22Rv1 (cell line): ENCODE results near the gene TMEM151B.

Source experiments
- ZFX ChIP-seq: fragments of 450-650 bp; IDR thresholded peaks from 2 replicates; pipeline ENCODE4 v1.6.1; 2017; ENCODE audit warnings: antibody characterized with exemption, borderline replicate concordance
- TF ChIP-seq, protein P1 (sequence below): fragments of 450-650 bp; IDR thresholded peaks from 2 replicates; pipeline ENCODE4 v1.5.1; 2017; ENCODE audit warnings: mild to moderate bottlenecking

DNA sequence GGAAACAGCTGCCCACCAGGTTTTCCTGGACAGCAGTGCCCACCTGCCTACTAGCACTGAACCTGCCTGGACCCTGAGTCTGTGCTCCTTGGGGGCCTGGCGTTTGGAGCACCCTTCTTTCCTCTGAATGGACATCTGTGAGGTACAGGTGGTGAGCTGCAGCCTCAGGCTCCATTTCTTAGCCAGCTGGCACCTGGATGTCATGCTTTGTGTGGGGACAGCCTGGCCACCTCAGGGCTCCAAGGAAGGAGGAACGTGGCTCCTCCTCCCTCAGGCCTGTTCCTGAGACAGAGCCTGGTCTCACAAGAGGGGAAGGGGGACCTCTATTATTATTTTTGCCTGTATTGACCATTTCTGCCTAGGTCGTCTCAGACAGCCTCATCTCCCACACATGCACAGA lies 8.1 kb downstream of the TMEM151B start:
- TF ChIP-seq, protein P1, sequence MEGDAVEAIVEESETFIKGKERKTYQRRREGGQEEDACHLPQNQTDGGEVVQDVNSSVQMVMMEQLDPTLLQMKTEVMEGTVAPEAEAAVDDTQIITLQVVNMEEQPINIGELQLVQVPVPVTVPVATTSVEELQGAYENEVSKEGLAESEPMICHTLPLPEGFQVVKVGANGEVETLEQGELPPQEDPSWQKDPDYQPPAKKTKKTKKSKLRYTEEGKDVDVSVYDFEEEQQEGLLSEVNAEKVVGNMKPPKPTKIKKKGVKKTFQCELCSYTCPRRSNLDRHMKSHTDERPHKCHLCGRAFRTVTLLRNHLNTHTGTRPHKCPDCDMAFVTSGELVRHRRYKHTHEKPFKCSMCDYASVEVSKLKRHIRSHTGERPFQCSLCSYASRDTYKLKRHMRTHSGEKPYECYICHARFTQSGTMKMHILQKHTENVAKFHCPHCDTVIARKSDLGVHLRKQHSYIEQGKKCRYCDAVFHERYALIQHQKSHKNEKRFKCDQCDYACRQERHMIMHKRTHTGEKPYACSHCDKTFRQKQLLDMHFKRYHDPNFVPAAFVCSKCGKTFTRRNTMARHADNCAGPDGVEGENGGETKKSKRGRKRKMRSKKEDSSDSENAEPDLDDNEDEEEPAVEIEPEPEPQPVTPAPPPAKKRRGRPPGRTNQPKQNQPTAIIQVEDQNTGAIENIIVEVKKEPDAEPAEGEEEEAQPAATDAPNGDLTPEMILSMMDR, result no peak
- no peak for TF ChIP-seq ZFX
